Measurements from ENCODE around the gene ATP5F1C.
"Not testable (repeated sequence)": the region's sequence is repeated elsewhere in the genome, so short reads cannot be mapped to it uniquely, and the experiment has no call there.

The ATP5F1C gene

DNA sequence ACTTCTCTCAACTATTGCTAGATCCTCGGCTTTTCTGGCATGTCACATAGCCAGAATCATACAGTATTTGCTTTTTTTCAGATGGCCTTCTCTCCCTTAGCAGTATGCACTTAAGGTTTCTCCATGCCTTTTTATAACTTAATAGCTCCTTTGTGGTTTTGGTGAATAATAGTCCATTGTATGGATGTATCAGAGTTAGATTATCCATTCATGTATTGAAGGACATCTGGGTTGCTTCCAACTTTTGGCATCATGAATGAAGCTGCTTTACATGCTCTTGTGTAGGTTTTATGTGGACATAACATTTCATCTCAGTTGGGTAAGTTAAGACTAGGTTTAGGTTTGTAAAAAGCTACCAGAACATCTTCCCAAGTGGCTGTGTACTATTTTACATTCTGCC lies 4.6 kb downstream of the ATP5F1C start:
- no peak for DNase-seq (ENCODE audit: low read depth in 4 of 4, low spot score in 1 of 4)

GRCh38 chr10:7794251-7795026 lies 6.5 kb downstream of the ATP5F1C start:
- DNase-seq (ENCODE audit: low read depth in 4 of 4, low spot score in 1 of 4), result no peak

DNA sequence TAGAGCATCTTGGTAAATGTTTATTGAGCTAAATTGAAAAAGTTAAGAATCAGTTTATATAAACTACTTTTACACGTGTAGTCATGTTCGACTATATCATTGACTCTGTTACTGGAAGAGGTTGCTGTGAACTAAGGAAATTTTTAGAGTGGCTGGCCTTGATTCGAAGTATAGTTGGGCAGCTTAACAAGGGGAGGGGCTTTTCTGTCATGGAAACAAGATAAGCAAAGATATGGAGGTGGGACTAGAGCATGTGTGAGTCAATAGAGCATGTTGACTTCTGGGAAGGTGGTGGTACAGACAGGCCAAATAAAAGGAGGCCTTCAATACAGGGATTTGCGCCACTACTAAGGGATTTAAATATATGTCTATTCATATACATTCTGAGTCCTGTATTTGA lies 7.6 kb downstream of the ATP5F1C start:
- no peak for DNase-seq (ENCODE audit: low read depth in 4 of 4, low spot score in 1 of 4)

GRCh38 chr10:7797582-7797981 lies 9.6 kb downstream of the ATP5F1C start:
- no peak for DNase-seq (ENCODE audit: low read depth in 4 of 4, low spot score in 1 of 4)

DNA sequence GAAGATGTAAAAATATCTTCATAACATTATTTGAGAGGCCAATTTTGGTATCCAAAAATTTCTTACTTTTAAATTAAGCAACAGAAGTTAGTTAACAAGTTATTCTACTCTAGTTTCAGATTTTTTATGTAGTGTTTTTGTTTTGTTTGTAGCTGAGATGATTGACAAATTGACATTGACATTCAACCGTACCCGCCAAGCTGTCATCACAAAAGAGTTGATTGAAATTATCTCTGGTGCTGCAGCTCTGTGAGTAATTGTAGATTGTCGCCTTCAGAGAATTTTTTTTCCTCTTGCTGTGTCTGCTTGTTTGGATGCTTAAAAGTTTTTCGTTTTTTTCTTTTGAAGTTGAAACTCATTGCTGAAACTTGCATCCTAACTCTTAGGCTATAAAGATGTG lies 14.6 kb downstream of the ATP5F1C start:
- no peak for DNase-seq (ENCODE audit: low read depth in 4 of 4, low spot score in 1 of 4)

DNA sequence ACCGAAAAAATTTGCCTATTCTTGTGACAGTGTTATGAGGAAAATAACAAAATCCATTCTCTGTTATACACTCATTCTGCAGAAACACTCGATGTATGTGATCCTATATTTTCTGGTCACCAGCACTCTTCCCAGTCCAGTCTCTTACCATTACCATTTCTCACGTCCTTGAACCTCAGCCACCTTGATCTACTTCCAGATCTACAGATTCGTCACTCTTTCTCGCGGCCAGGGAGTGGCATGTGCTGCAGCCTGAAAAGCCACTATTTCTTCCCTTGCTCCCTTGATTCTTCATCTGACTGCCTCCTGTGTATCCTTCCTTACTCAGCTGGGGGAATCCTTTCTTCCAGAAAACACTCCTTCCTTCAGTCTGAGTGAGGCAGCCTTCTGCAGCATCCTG lies 16.2 kb downstream of the ATP5F1C start:
- DNase-seq (ENCODE audit: low read depth in 4 of 4, low spot score in 1 of 4), result no peak

- no peak for DNase-seq (ENCODE audit: low read depth in 4 of 4, low spot score in 1 of 4)
Measured at GRCh38 chr10:7804741-7805140, 16.8 kb downstream of the ATP5F1C start.

- DNase-seq (ENCODE audit: low read depth in 4 of 4, low spot score in 1 of 4), result no peak
Measured at GRCh38 chr10:7808686-7809267, 20.8 kb downstream of the ATP5F1C start.

GRCh38 chr10:7810443-7810842 lies 22.5 kb downstream of the ATP5F1C start:
- no peak for DNase-seq (ENCODE audit: low read depth in 4 of 4, low spot score in 1 of 4)

DNA sequence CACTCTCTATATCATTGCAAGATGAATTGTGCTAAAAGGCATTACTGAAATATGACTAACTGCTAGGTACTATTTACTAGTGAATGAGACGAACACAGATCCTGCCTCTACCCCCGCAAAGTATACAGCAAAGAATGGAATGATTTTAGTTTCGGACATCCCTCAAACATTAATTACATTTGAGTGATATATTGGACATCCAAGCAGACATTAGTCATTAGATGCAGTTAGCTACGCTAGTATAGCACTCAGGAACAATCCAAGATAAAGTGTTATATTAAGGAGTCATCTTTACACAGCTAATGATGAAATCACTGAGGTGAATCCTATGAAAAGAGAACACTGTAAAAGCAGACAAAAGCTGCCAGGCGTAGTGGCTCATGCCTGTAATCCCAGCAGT lies 23.0 kb downstream of the ATP5F1C start:
- DNase-seq (ENCODE audit: low read depth in 4 of 4, low spot score in 1 of 4), result no peak

GRCh38 chr10:7811743-7812142 lies 23.8 kb downstream of the ATP5F1C start:
- DNase-seq (ENCODE audit: low read depth in 4 of 4, low spot score in 1 of 4), result not testable (repeated sequence)

GRCh38 chr10:7813481-7813880 lies 25.5 kb downstream of the ATP5F1C start:
- DNase-seq (ENCODE audit: low read depth in 4 of 4, low spot score in 1 of 4), result no peak

- DNase-seq (ENCODE audit: low read depth in 4 of 4, low spot score in 1 of 4), result no peak
Measured at GRCh38 chr10:7817576-7817975, 29.6 kb downstream of the ATP5F1C start.

GRCh38 chr10:7817984-7818294 lies 30.0 kb downstream of the ATP5F1C start:
- no peak for DNase-seq (ENCODE audit: low read depth in 4 of 4, low spot score in 1 of 4)

DNA sequence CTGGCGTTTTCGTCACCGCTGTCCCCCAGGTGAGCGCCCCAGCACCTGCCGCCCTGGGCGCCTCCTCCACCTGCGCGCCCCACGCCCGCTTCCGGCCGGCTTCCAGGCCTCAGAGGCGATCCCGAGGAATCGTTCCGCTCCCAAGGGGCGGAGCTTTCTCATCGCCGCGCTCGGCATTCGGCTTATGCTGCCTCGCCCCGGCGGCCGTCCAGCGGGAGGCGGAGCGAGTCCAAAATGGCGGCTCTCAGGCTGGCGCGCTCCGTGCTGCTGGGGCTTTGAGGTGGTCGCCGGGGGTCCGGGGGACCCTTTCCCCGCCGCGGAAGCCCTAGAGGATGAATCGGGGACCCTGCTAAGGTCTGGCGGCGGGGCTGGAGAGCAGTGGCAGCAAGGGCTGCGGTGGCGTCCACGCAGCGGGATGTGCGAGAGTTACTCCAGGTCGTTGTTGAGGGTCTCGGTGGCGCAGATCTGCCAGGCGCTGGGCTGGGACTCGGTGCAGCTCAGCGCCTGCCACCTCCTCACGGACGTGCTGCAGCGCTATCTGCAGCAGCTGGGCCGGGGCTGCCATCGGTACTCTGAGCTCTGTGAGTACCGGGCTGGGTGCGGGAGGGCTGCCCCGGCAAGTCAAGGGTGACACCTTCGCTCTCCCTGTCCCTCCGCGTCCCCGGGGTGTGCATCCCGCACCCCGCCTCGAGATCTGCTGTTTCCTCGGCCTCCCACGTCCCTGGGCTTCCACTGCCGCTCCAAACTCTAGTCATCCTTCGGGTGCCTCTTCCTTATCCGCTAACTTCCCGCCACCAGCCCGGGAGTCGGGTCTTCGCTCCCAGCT lies 30.5 kb downstream of the ATP5F1C start, which contains the start of gene TAF3:
TAF3 (plus strand) TSS at position 211 of the 826 bp plus-strand sequence; CDS start at position 416, 205 bp downstream.
- peak; percentile 74 to 88 (median 86) for DNase-seq (ENCODE audit: low read depth in 4 of 4, low spot score in 1 of 4)

GRCh38 chr10:7819121-7819460 lies 31.1 kb downstream of the ATP5F1C start:
- peak in 2 of 4 experiments; percentile 9 to 11 for DNase-seq (ENCODE audit: low read depth in 4 of 4, low spot score in 1 of 4)

DNA sequence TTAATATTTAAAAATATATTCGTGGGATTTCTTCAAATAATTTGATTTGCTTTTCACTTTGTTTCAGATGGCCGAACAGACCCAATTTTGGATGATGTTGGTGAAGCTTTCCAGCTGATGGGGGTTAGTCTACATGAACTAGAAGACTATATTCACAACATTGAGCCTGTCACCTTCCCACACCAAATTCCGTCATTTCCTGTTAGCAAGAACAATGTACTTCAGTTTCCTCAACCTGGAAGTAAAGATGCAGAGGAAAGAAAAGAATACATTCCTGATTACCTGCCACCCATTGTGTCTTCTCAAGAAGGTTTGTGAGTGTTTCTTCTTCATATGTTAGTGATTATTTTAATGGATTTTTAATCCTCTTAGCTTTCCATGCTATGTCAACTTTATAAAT lies 36.3 kb downstream of the ATP5F1C start:
- no peak for DNase-seq (ENCODE audit: low read depth in 4 of 4, low spot score in 1 of 4)

- DNase-seq (ENCODE audit: low read depth in 4 of 4, low spot score in 1 of 4), result no peak
Measured at GRCh38 chr10:7826971-7827370, 39.0 kb downstream of the ATP5F1C start.

- DNase-seq (ENCODE audit: low read depth in 4 of 4, low spot score in 1 of 4), result no peak
Measured at GRCh38 chr10:7829289-7829834, 41.4 kb downstream of the ATP5F1C start.

- no peak for DNase-seq (ENCODE audit: low read depth in 4 of 4, low spot score in 1 of 4)
Measured at GRCh38 chr10:7832060-7832459, 44.1 kb downstream of the ATP5F1C start.

- DNase-seq (ENCODE audit: low read depth in 4 of 4, low spot score in 1 of 4), result no peak
Measured at GRCh38 chr10:7833210-7833609, 45.2 kb downstream of the ATP5F1C start.

DNA sequence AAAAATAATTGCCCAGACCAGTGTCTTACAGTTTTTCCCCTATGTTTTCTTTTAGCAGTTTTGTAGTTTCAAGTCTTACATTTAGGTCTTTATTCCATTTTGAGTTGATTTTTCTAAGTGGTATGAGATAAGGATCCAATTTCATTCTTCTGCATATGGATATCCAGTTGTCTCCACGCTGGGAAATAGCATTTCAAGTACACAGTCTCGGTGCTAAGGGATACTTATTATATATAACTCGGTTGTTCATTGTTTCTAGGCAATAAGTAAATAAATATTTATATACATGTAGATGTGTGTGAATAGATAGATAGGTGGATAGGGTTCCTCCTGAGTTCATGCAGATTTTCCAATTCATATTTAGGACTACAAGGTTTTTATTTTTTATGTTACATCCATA lies 46.3 kb downstream of the ATP5F1C start:
- DNase-seq (ENCODE audit: low read depth in 4 of 4, low spot score in 1 of 4), result no peak

Measured in stimulated activated CD4-positive, alpha-beta T cell treated with anti-CD3 and anti-CD28 coated beads, Interleukin-1b, Interleukin-23, amount 100 ng/mL, for 24 hours (primary cell).